Heart right ventricle (tissue), 16 donors: Measurements from ENCODE around the gene ERICH2. TPM values are rescaled to one million over a fixed set of nuclear protein-coding genes. Genes with fewer than 3 reads are reported as not detected.

Experiments used
- ATAC-seq, 8 donors: fragments of 200-7000 bp; cut with Tn5 transposase; one replicate each; pipeline ENCODE4 v1.9.1; 2020; ENCODE audit warnings: mild to moderate bottlenecking in 8 of 8, moderate library complexity in 8 of 8, moderate number of reproducible peaks in 1 of 8
- DNase-seq, 2 donors: peaks; one replicate each; pipeline ENCODE4 v3.0.0-alpha.2; 2020
- H3K27ac ChIP-seq, 10 donors: fragments of 200-600 bp; sonication (generic) in 2 of 10; one replicate each; pipeline versions ENCODE4 v1.5.0 to v1.8.0; 2020 to 2022; ENCODE audit warnings: mild to moderate bottlenecking in 3 of 10
- H3K27me3 ChIP-seq, 7 donors: fragments of 200-600 bp; one replicate each; pipeline ENCODE4 v1.8.0; 2021 to 2022; ENCODE audit warnings: mild to moderate bottlenecking in 2 of 7
- H3K36me3 ChIP-seq, 9 donors: fragments of 200-600 bp; sonication (generic) in 1 of 9; one replicate each; pipeline versions ENCODE4 v1.5.0 to v1.8.0; 2020 to 2022; ENCODE audit warnings: mild to moderate bottlenecking in 2 of 9
- H3K4me1 ChIP-seq, 9 donors: fragments of 200-600 bp; sonication (generic) in 1 of 9; one replicate each; pipeline versions ENCODE4 v1.5.0 to v1.8.0; 2020 to 2022; ENCODE audit warnings: mild to moderate bottlenecking in 4 of 9
- H3K4me3 ChIP-seq, 10 donors: fragments of 200-600 bp; sonication (generic) in 2 of 10; one replicate each; pipeline versions ENCODE4 v1.5.0 to v1.8.0; 2020 to 2022; ENCODE audit warnings: mild to moderate bottlenecking in 7 of 10, moderate library complexity in 2 of 10
- H3K9me3 ChIP-seq, 11 donors: fragments of 200-600 bp in 10 of 11; sonication (generic) in 2 of 11; one replicate each; pipeline versions ENCODE4 v1.5.0 to v1.8.0; 2013 to 2022; ENCODE audit warnings: mild to moderate bottlenecking in 2 of 11, control low read depth in 1 of 11, moderate library complexity in 1 of 11
- CTCF ChIP-seq, 9 donors: fragments of 200-600 bp; sonication (generic) in 2 of 9; IDR thresholded peaks; one replicate each; pipeline versions ENCODE4 v1.5.0 to v1.8.0; 2021 to 2022; ENCODE audit warnings: antibody characterized with exemption in 9 of 9, mild to moderate bottlenecking in 5 of 9, moderate library complexity in 1 of 9
- WGBS, 2 donors: extraction: QIAGEN DNeasy Blood & Tissue Kit; methylation state at CpG; one replicate each; pipeline ENCODE4 v1.1.7; 2013; ENCODE audit warnings: inconsistent platforms in 1 of 2; 5-methylcytosine and 5-hydroxymethylcytosine counted together
- intact Hi-C, 10 donors: fragments of 100-400 bp; cut with DNase I; formaldehyde crosslinking; loops; one replicate each; pipeline versions ENCODE4 v1.11.1 to v1.14.2; 2022
- polyA plus RNA-seq, 2 donors: library from polyadenylated mRNA; stranded (reverse); fragments of 200-250 nt; gene quantifications; one replicate each; pipeline ENCODE4 v1.2.3, GENCODE V29; 2013
- total RNA-seq, 10 donors: library from RNA; stranded (reverse); fragmentation: NEBNext Ultra II Directional in 3 of 10; extraction: Animal tissue kit (Norgen Biotek cat#: 25700) in 3 of 10; gene quantifications; one replicate each; pipeline versions ENCODE4 v1.2.1 to v1.2.4, GENCODE V29; 2021 to 2023
- donor health status: Arrhythmogenic right ventricular cardiomyopathy.
- donor health status: ischemic (EF 13 %, LVEDD 7.1; RV severe dilation, severe dysfunction).
- donor health status: healthy with polysubstance abuse.
- donor health status: DM: no; HTN: yes; CAD: no.
- donor health status: DM: no; HTN: no; CAD: no.
- donor health status: ischemic (EF 25% LVEDD 6.9; RV normal size, moderate dysfunction).
- donor health status: ischemic (EF 25% LVEDD 5.7; RV mildly dilated, moderate dysfunction).
- donor health status: healthy.
- donor health status: DM: yes; HTN: yes; CAD: no.
- donor health status: Ischemic cardiomyopathy.
- donor health status: ischemic (EF 35%, LVEDD 5.7; RV mildly dilated, moderate dysfunction).
- donor health status: nonischemic (EF 11% LVEDD 7.7; RV severe dilation, severe dysfunction).
- donor health status: DM: yes; HTN: yes; CAD: no.
- donor health status: PGD.
- donor health status: ischemic (EF 29% LVEDD 5.4; RV normal size, mild dysfunction).
- donor health status: nonischemic (EF 23%, LVEDD 6.1; RV moderate dilation, normal function).

Gene ERICH2
- total and polyA plus RNA-seq, 12 donors, result 0.45 to 2.3 (median 1.3) TPM

GRCh38 chr2:170817093-170818035 is 47.2 kb downstream of the ERICH2 start:
- H3K27ac ChIP-seq, result peak overlapping the region in 1 of 10 donors; percentile 3
- no peak for ATAC-seq
- TF ChIP-seq CTCF (IDR thresholded peaks at IDR 0.05), result no peak
- H3K4me1 ChIP-seq, result peaks cover 37 to 88% (median 69%) of the 10 kb centered on the region in 9 donors
- DNase-seq, result no peak
- intact Hi-C loops, result loop anchor here in 9 of 10 donors (5.0 to 10.0 kb wide), 6 partner anchors 103 to 873 kb away; partner anchors contain the start of gene SP5 (in 1 of the 9)
- peak overlapping the region; percentile 18 to 56 (median 44) for H3K4me3 ChIP-seq
- WGBS, 2 donors, result 0 to 1% methylated on average over 61 to 66 of the region's 69 CpGs
- H3K27me3 ChIP-seq, result peaks cover 54 to 100% (median 96%) of the 10 kb centered on the region in 7 donors
- no peaks in the 10 kb centered on the region for H3K9me3 ChIP-seq
- H3K36me3 ChIP-seq, result no peaks in the 10 kb centered on the region

GRCh38 chr2:170818036-170818751 is 48.0 kb downstream of the ERICH2 start:
- 1 to 2% methylated on average over 60 of the region's 60 CpGs for WGBS, 2 donors
- intact Hi-C loops, result loop anchor here in 9 of 10 donors (5.0 to 10.0 kb wide), 6 partner anchors 103 to 873 kb away; partner anchors contain the start of gene SP5 (in 1 of the 9)
- Histone ChIP-seq H3K9me3 (no peaks in the 10 kb centered on the region), H3K36me3 (no peaks in the 10 kb centered on the region), H3K27ac (no peak overlapping the region), H3K4me1 (peaks cover 43 to 93% (median 77%) of the 10 kb centered on the region in 9 donors), H3K4me3 (peak overlapping the region in 8 of 10 donors; percentile 24 to 56 (median 46)), H3K27me3 (peaks cover 56 to 100% (median 100%) of the 10 kb centered on the region in 7 donors)
- TF ChIP-seq CTCF (IDR thresholded peaks at IDR 0.05), result no peak
- ATAC-seq (no peak), DNase-seq (no peak)

- H3K4me1 ChIP-seq, result peaks cover 43 to 91% (median 80%) of the 10 kb centered on the region in 9 donors
- H3K27me3 ChIP-seq, result peaks cover 53 to 100% (median 100%) of the 10 kb centered on the region in 7 donors
- no peak for TF ChIP-seq CTCF (IDR thresholded peaks at IDR 0.05)
- H3K27ac ChIP-seq, result no peak overlapping the region
- H3K9me3 ChIP-seq, result no peaks in the 10 kb centered on the region
- peak overlapping the region in 1 of 10 donors; percentile 46 for H3K4me3 ChIP-seq
- intact Hi-C loops, result loop anchor here in 9 of 10 donors (5.0 to 10.0 kb wide), 6 partner anchors 104 to 874 kb away; partner anchors contain the start of gene SP5 (in 1 of the 9)
- ATAC-seq, result no peak
- H3K36me3 ChIP-seq, result no peaks in the 10 kb centered on the region
- 4 to 8% methylated on average over 30 of the region's 30 CpGs for WGBS, 2 donors
- DNase-seq, result no peak
These were observed 48.7 kb downstream of the ERICH2 start for GRCh38 chr2:170818752-170819470.
